WTC11 (cell line): ENCODE results near the gene ATM. TPM values are rescaled to one million over a fixed set of nuclear protein-coding genes. Genes with fewer than 3 reads are reported as not detected.

ENCODE experiments used
- ATAC-seq: fragments of 200-7000 bp; cut with Tn5 transposase; 2 replicates; pipeline ENCODE4 v1.10.0; 2021; ENCODE audit warnings: mild to moderate bottlenecking, moderate library complexity
- CTCF ChIA-PET: fragments of 300-600 bp; sonication (Branson Sonifier 250); formaldehyde crosslinking; loops from one replicate; lab custom pipeline; 2021; ENCODE audit warnings: antibody characterized with exemption; lab: Charles Lee
- POLR2A ChIA-PET: fragments of 350-600 bp; sonication (Branson Sonifier 250); formaldehyde crosslinking; loops from one replicate; lab custom pipeline; 2021; ENCODE audit warnings: antibody characterized with exemption; lab: Charles Lee
- DNase-seq: peaks from one replicate; pipeline ENCODE4 v3.0.0; 2021; ENCODE audit warnings: low spot score
- H3K27ac Mint-ChIP-seq: 2 replicates; pipeline ENCODE4 v1.8.0; 2021; ENCODE audit warnings: mixed read lengths
- H3K27me3 Mint-ChIP-seq: 2 replicates; pipeline ENCODE4 v1.8.0; 2021; ENCODE audit warnings: low read depth, mild to moderate bottlenecking, moderate library complexity, mixed read lengths
- H3K36me3 Mint-ChIP-seq: 2 replicates; pipeline ENCODE4 v1.8.0; 2021; ENCODE audit warnings: mixed read lengths
- H3K4me1 Mint-ChIP-seq: 2 replicates; pipeline ENCODE4 v1.8.0; 2022; ENCODE audit warnings: mixed read lengths
- H3K4me3 Mint-ChIP-seq: 2 replicates; pipeline ENCODE4 v1.8.0; 2021; ENCODE audit warnings: mild to moderate bottlenecking, moderate library complexity, mixed read lengths
- H3K9me3 Mint-ChIP-seq: 2 replicates; pipeline ENCODE4 v1.8.0; 2021; ENCODE audit warnings: mixed read lengths
- ATF1 ChIP-seq: sonication (generic); formaldehyde crosslinking; IDR thresholded peaks from 2 replicates; pipeline ENCODE4 v1.8.1; 2023; ENCODE audit warnings: mild to moderate bottlenecking, moderate library complexity, missing genetic modification reagents
- ERG ChIP-seq: fragments of 250-450 bp; sonication (Bioruptor Pico); IDR thresholded peaks from 2 replicates; pipeline ENCODE4 v1.8.0; 2021; ENCODE audit warnings: mild to moderate bottlenecking
- FOXP1 ChIP-seq: sonication (generic); formaldehyde crosslinking; IDR thresholded peaks from 2 replicates; pipeline ENCODE4 v1.8.0; 2022; ENCODE audit warnings: missing genetic modification reagents, mild to moderate bottlenecking, moderate library complexity, borderline replicate concordance
- GABPB1 ChIP-seq: sonication (generic); formaldehyde crosslinking; IDR thresholded peaks from 2 replicates; pipeline ENCODE4 v1.8.1; 2023; ENCODE audit warnings: mild to moderate bottlenecking, missing genetic modification reagents
- GTF2I ChIP-seq: fragments of 250-450 bp; sonication (Bioruptor Pico); conservative IDR thresholded peaks from 2 replicates; pipeline ENCODE4 v1.4.0; 2021; ENCODE audit warnings: mild to moderate bottlenecking
- HMGA2 ChIP-seq: fragments of 250-450 bp; sonication (Bioruptor Pico); IDR thresholded peaks from 2 replicates; pipeline ENCODE4 v1.4.0; 2021; ENCODE audit warnings: mild to moderate bottlenecking, moderate library complexity
- JUN ChIP-seq: sonication (generic); formaldehyde crosslinking; IDR thresholded peaks from 2 replicates; pipeline ENCODE4 v1.8.0; 2023; ENCODE audit warnings: mild to moderate bottlenecking, missing genetic modification reagents
- KAT7 ChIP-seq: sonication (generic); formaldehyde crosslinking; IDR thresholded peaks from 2 replicates; pipeline ENCODE4 v1.8.1; 2023; ENCODE audit warnings: missing genetic modification reagents, mild to moderate bottlenecking, borderline replicate concordance
- MYBL2 ChIP-seq: sonication (generic); formaldehyde crosslinking; IDR thresholded peaks from 2 replicates; pipeline ENCODE4 v1.8.1; 2023; ENCODE audit warnings: mild to moderate bottlenecking, moderate library complexity, missing genetic modification reagents
- NFE2L1 ChIP-seq: sonication (generic); formaldehyde crosslinking; IDR thresholded peaks from 2 replicates; pipeline ENCODE4 v1.8.1; 2023; ENCODE audit warnings: missing genetic modification reagents
- NR1H2 ChIP-seq: sonication (generic); formaldehyde crosslinking; IDR thresholded peaks from 2 replicates; pipeline ENCODE4 v1.9.0; 2021; ENCODE audit warnings: mild to moderate bottlenecking, moderate library complexity, missing genetic modification reagents
- NR2C2 ChIP-seq: sonication (generic); formaldehyde crosslinking; IDR thresholded peaks from 2 replicates; pipeline ENCODE4 v1.8.0; 2022; ENCODE audit warnings: mild to moderate bottlenecking, missing genetic modification reagents
- ZNF121 ChIP-seq: sonication (generic); formaldehyde crosslinking; IDR thresholded peaks from 2 replicates; pipeline ENCODE4 v1.8.0; 2023; ENCODE audit warnings: missing genetic modification reagents
- ZNF219 ChIP-seq: sonication (generic); formaldehyde crosslinking; IDR thresholded peaks from 2 replicates; pipeline ENCODE4 v1.8.0; 2023; ENCODE audit warnings: missing genetic modification reagents, mild to moderate bottlenecking, borderline replicate concordance
- ZSCAN18 ChIP-seq: fragments of 250-450 bp; sonication (Bioruptor Pico); IDR thresholded peaks from 2 replicates; pipeline ENCODE4 v2.1.2; 2022; ENCODE audit warnings: mild to moderate bottlenecking, moderate library complexity
- total RNA-seq: library from RNA; stranded (reverse); gene quantifications from 3 replicates; pipeline ENCODE4 v1.2.3, GENCODE V29; 2021
- TF ChIP-seq, protein P1 (sequence below): fragments of 250-450 bp; sonication (Bioruptor Pico); IDR thresholded peaks from 2 replicates; pipeline ENCODE4 v1.9.0; 2021; ENCODE audit warnings: mild to moderate bottlenecking, borderline replicate concordance
- TF ChIP-seq, protein P2 (sequence below): sonication (generic); formaldehyde crosslinking; IDR thresholded peaks from 2 replicates; pipeline ENCODE4 v1.8.0; 2022; ENCODE audit warnings: mild to moderate bottlenecking, missing genetic modification reagents
- TF ChIP-seq, protein P3 (sequence below): sonication (generic); formaldehyde crosslinking; IDR thresholded peaks from 2 replicates; pipeline ENCODE4 v1.8.0; 2022; ENCODE audit warnings: missing genetic modification reagents
- TF ChIP-seq, protein P4 (sequence below): sonication (generic); formaldehyde crosslinking; IDR thresholded peaks from 2 replicates; pipeline ENCODE4 v1.8.0; 2022; ENCODE audit warnings: mild to moderate bottlenecking, missing genetic modification reagents
- TF ChIP-seq, protein P5 (sequence below): sonication (generic); formaldehyde crosslinking; IDR thresholded peaks from 2 replicates; pipeline ENCODE4 v1.8.1; 2023; ENCODE audit warnings: mild to moderate bottlenecking, missing genetic modification reagents

Gene ATM
- total RNA-seq, 1 experiment from 2014 or later = 49.5 TPM

DNA sequence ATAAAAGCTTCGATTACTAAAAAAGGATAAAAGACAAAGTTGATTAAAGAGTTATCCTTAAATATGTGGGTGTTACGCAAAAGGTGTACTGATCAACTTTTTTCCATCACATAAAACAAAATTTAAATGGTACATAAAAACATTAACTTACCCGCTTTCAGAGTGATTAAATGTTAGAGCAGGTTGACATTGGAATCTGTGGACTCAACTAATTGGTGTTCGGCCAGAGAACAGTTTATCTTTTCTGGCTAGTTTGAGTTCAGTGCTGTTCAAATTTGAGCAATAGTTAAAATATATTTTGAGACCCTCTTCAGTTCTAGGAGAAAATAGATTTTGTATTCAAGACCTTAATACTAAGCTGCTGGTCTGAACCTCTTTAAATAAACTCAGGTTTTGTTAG is 56.1 kb downstream of the ATM start (continued):
- TF ChIP-seq, protein P1, sequence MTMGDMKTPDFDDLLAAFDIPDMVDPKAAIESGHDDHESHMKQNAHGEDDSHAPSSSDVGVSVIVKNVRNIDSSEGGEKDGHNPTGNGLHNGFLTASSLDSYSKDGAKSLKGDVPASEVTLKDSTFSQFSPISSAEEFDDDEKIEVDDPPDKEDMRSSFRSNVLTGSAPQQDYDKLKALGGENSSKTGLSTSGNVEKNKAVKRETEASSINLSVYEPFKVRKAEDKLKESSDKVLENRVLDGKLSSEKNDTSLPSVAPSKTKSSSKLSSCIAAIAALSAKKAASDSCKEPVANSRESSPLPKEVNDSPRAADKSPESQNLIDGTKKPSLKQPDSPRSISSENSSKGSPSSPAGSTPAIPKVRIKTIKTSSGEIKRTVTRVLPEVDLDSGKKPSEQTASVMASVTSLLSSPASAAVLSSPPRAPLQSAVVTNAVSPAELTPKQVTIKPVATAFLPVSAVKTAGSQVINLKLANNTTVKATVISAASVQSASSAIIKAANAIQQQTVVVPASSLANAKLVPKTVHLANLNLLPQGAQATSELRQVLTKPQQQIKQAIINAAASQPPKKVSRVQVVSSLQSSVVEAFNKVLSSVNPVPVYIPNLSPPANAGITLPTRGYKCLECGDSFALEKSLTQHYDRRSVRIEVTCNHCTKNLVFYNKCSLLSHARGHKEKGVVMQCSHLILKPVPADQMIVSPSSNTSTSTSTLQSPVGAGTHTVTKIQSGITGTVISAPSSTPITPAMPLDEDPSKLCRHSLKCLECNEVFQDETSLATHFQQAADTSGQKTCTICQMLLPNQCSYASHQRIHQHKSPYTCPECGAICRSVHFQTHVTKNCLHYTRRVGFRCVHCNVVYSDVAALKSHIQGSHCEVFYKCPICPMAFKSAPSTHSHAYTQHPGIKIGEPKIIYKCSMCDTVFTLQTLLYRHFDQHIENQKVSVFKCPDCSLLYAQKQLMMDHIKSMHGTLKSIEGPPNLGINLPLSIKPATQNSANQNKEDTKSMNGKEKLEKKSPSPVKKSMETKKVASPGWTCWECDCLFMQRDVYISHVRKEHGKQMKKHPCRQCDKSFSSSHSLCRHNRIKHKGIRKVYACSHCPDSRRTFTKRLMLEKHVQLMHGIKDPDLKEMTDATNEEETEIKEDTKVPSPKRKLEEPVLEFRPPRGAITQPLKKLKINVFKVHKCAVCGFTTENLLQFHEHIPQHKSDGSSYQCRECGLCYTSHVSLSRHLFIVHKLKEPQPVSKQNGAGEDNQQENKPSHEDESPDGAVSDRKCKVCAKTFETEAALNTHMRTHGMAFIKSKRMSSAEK (CRISPR knock-in tag) = no peak
- TF ChIP-seq GTF2I (CRISPR knock-in tag) (no peak), NFE2L1 (CRISPR knock-in tag) (no peak), MYBL2 (CRISPR knock-in tag) (no peak), ZNF121 (CRISPR knock-in tag) (no peak)

- CTCF ChIA-PET = no interaction called here
- ATAC-seq = peak; percentile 70
- H3K27ac Mint-ChIP-seq = no peak overlapping the region
- H3K27me3 Mint-ChIP-seq = no peaks in the 10 kb centered on the region
- H3K36me3 Mint-ChIP-seq = peaks cover 52% of the 10 kb centered on the region
- H3K9me3 Mint-ChIP-seq = no peaks in the 10 kb centered on the region
- DNase-seq = no peak
- H3K4me1 Mint-ChIP-seq = no peaks in the 10 kb centered on the region
- TF ChIP-seq GABPB1 (CRISPR knock-in tag) (no peak), NR2C2 (CRISPR knock-in tag) (no peak), NR1H2 (CRISPR knock-in tag) (no peak), ATF1 (no peak)
- no peak overlapping the region for H3K4me3 Mint-ChIP-seq
- POLR2A ChIA-PET = no interaction called here
Observed at GRCh38 chr11:108286370-108286769, 63.5 kb downstream of the ATM start.

- CTCF ChIA-PET = no interaction called here
- Mint-ChIP-seq H3K9me3 (no peaks in the 10 kb centered on the region), H3K4me3 (no peak overlapping the region), H3K4me1 (no peaks in the 10 kb centered on the region), H3K27ac (no peak overlapping the region), H3K27me3 (no peaks in the 10 kb centered on the region), H3K36me3 (peaks cover 52% of the 10 kb centered on the region)
- DNase-seq = no peak
- no peak for ATAC-seq
- POLR2A ChIA-PET = no interaction called here
- TF ChIP-seq, protein P2, sequence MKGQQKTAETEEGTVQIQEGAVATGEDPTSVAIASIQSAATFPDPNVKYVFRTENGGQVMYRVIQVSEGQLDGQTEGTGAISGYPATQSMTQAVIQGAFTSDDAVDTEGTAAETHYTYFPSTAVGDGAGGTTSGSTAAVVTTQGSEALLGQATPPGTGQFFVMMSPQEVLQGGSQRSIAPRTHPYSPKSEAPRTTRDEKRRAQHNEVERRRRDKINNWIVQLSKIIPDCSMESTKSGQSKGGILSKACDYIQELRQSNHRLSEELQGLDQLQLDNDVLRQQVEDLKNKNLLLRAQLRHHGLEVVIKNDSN = no peak
- TF ChIP-seq KAT7 (CRISPR knock-in tag) (no peak), ZNF219 (CRISPR knock-in tag) (no peak), FOXP1 (CRISPR knock-in tag) (no peak), HMGA2 (CRISPR knock-in tag) (no peak), JUN (no peak), ERG (CRISPR knock-in tag) (no peak), ZSCAN18 (no peak)
- TF ChIP-seq, protein P3, sequence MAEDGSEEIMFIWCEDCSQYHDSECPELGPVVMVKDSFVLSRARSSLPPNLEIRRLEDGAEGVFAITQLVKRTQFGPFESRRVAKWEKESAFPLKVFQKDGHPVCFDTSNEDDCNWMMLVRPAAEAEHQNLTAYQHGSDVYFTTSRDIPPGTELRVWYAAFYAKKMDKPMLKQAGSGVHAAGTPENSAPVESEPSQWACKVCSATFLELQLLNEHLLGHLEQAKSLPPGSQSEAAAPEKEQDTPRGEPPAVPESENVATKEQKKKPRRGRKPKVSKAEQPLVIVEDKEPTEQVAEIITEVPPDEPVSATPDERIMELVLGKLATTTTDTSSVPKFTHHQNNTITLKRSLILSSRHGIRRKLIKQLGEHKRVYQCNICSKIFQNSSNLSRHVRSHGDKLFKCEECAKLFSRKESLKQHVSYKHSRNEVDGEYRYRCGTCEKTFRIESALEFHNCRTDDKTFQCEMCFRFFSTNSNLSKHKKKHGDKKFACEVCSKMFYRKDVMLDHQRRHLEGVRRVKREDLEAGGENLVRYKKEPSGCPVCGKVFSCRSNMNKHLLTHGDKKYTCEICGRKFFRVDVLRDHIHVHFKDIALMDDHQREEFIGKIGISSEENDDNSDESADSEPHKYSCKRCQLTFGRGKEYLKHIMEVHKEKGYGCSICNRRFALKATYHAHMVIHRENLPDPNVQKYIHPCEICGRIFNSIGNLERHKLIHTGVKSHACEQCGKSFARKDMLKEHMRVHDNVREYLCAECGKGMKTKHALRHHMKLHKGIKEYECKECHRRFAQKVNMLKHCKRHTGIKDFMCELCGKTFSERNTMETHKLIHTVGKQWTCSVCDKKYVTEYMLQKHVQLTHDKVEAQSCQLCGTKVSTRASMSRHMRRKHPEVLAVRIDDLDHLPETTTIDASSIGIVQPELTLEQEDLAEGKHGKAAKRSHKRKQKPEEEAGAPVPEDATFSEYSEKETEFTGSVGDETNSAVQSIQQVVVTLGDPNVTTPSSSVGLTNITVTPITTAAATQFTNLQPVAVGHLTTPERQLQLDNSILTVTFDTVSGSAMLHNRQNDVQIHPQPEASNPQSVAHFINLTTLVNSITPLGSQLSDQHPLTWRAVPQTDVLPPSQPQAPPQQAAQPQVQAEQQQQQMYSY (CRISPR knock-in tag) = no peak
- TF ChIP-seq, protein P4, sequence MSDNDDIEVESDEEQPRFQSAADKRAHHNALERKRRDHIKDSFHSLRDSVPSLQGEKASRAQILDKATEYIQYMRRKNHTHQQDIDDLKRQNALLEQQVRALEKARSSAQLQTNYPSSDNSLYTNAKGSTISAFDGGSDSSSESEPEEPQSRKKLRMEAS (CRISPR knock-in tag) = no peak
- TF ChIP-seq, protein P5, sequence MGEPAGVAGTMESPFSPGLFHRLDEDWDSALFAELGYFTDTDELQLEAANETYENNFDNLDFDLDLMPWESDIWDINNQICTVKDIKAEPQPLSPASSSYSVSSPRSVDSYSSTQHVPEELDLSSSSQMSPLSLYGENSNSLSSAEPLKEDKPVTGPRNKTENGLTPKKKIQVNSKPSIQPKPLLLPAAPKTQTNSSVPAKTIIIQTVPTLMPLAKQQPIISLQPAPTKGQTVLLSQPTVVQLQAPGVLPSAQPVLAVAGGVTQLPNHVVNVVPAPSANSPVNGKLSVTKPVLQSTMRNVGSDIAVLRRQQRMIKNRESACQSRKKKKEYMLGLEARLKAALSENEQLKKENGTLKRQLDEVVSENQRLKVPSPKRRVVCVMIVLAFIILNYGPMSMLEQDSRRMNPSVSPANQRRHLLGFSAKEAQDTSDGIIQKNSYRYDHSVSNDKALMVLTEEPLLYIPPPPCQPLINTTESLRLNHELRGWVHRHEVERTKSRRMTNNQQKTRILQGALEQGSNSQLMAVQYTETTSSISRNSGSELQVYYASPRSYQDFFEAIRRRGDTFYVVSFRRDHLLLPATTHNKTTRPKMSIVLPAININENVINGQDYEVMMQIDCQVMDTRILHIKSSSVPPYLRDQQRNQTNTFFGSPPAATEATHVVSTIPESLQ (CRISPR knock-in tag) = no peak
Observed at GRCh38 chr11:108286956-108287355, 64.1 kb downstream of the ATM start.
